Activated naive CD4-positive, alpha-beta T cell treated with anti-CD3 and anti-CD28 coated beads for 36 hours (primary cell): ENCODE data around the gene ULK4. TPM values are rescaled to one million over a fixed set of nuclear protein-coding genes. Genes with fewer than 3 reads are reported as not detected.
"Not testable (repeated sequence)": the region's sequence is repeated elsewhere in the genome, so short reads cannot be mapped to it uniquely, and the experiment has no call there.

Experiments used
- CTCF ChIA-PET: fragments of 350-600 bp; sonication (Branson Sonifier 250); formaldehyde crosslinking; loops from one replicate; lab custom pipeline; 2021; ENCODE audit warnings: antibody characterized with exemption; lab: Charles Lee
- DNase-seq: peaks from one replicate; pipeline ENCODE4 v3.0.0-alpha.2; 2020
- H3K27ac Mint-ChIP-seq: one replicate; pipeline ENCODE4 v1.8.0; 2021; ENCODE audit warnings: mild to moderate bottlenecking, mixed read lengths
- H3K27me3 Mint-ChIP-seq: one replicate; pipeline ENCODE4 v1.8.0; 2021; ENCODE audit warnings: low read depth, mixed read lengths
- H3K36me3 Mint-ChIP-seq: one replicate; pipeline ENCODE4 v1.8.0; 2021; ENCODE audit warnings: low read depth, mixed read lengths
- H3K4me1 Mint-ChIP-seq: one replicate; pipeline ENCODE4 v1.8.0; 2021; ENCODE audit warnings: low read depth, mixed read lengths
- H3K4me3 Mint-ChIP-seq: one replicate; pipeline ENCODE4 v1.8.0; 2021; ENCODE audit warnings: mild to moderate bottlenecking, moderate library complexity, mixed read lengths
- H3K9me3 Mint-ChIP-seq: one replicate; pipeline ENCODE4 v1.8.0; 2021; ENCODE audit warnings: mixed read lengths
- intact Hi-C: fragments of 100-400 bp; cut with micrococcal nuclease; formaldehyde crosslinking; loops from one replicate; pipeline ENCODE4 v1.15.1; 2023
- total RNA-seq, 2 experiments: library from RNA; stranded (reverse); gene quantifications; one replicate each; pipeline ENCODE4 v1.2.3, GENCODE V29; 2021

ULK4 gene
- total RNA-seq, 2 experiments from 2014 or later: 8.5 to 9.1 TPM

- peaks cover 7% of the 10 kb centered on the region for H3K36me3 Mint-ChIP-seq
- DNase-seq: no peak
- CTCF ChIA-PET: interaction anchor here (0.7 kb wide), 1 partner anchor 666 kb away, joined by 4 read pairs; no protein-coding TSS in a partner anchor
- intact Hi-C loops: no loop called here
- no peak overlapping the region for H3K4me3 Mint-ChIP-seq
- peaks cover 1% of the 10 kb centered on the region for H3K9me3 Mint-ChIP-seq
- peaks cover 3% of the 10 kb centered on the region for H3K4me1 Mint-ChIP-seq
- H3K27me3 Mint-ChIP-seq: no peaks in the 10 kb centered on the region
- no peak overlapping the region for H3K27ac Mint-ChIP-seq
Measured at GRCh38 chr3:41690766-41691563, 270.9 kb downstream of the ULK4 start.

GRCh38 chr3:41688595-41689380 lies 273.1 kb downstream of the ULK4 start:
- Mint-ChIP-seq H3K27ac (no peak overlapping the region), H3K4me3 (no peak overlapping the region), H3K9me3 (peaks cover 1% of the 10 kb centered on the region), H3K27me3 (no peaks in the 10 kb centered on the region), H3K36me3 (no peaks in the 10 kb centered on the region), H3K4me1 (peaks cover 3% of the 10 kb centered on the region)
- CTCF ChIA-PET: interaction anchor here (0.6 kb wide), 1 partner anchor 193 kb away, joined by 4 read pairs; no protein-coding TSS in a partner anchor
- intact Hi-C loops: no loop called here
- no peak for DNase-seq

GRCh38 chr3:41684797-41685735 lies 276.8 kb downstream of the ULK4 start:
- Mint-ChIP-seq H3K9me3 (no peaks in the 10 kb centered on the region), H3K4me3 (no peak overlapping the region), H3K4me1 (no peaks in the 10 kb centered on the region), H3K27ac (no peak overlapping the region), H3K27me3 (no peaks in the 10 kb centered on the region), H3K36me3 (peaks cover 5% of the 10 kb centered on the region)
- no peak for DNase-seq
- intact Hi-C loops: no loop called here
- CTCF ChIA-PET: no interaction called here

- Mint-ChIP-seq H3K4me3 (no peak overlapping the region), H3K27ac (no peak overlapping the region), H3K27me3 (no peaks in the 10 kb centered on the region), H3K4me1 (no peaks in the 10 kb centered on the region), H3K9me3 (no peaks in the 10 kb centered on the region), H3K36me3 (peaks cover 5% of the 10 kb centered on the region)
- intact Hi-C loops: no loop called here
- CTCF ChIA-PET: no interaction called here
- DNase-seq: no peak
Measured at GRCh38 chr3:41683666-41684350, 278.1 kb downstream of the ULK4 start.

GRCh38 chr3:41682996-41683395 lies 278.9 kb downstream of the ULK4 start:
- Mint-ChIP-seq H3K36me3 (peaks cover 5% of the 10 kb centered on the region), H3K4me3 (no peak overlapping the region), H3K9me3 (no peaks in the 10 kb centered on the region), H3K27ac (no peak overlapping the region), H3K27me3 (no peaks in the 10 kb centered on the region), H3K4me1 (no peaks in the 10 kb centered on the region)
- DNase-seq: no peak
- intact Hi-C loops: no loop called here
- CTCF ChIA-PET: no interaction called here

GRCh38 chr3:41682382-41682781 lies 279.5 kb downstream of the ULK4 start:
- Mint-ChIP-seq H3K4me1 (no peaks in the 10 kb centered on the region), H3K27me3 (no peaks in the 10 kb centered on the region), H3K27ac (no peak overlapping the region), H3K9me3 (no peaks in the 10 kb centered on the region), H3K4me3 (no peak overlapping the region), H3K36me3 (peaks cover 6% of the 10 kb centered on the region)
- DNase-seq: no peak
- CTCF ChIA-PET: no interaction called here
- intact Hi-C loops: no loop called here

GRCh38 chr3:41681479-41681878 lies 280.4 kb downstream of the ULK4 start:
- CTCF ChIA-PET: no interaction called here
- H3K36me3 Mint-ChIP-seq: peaks cover 6% of the 10 kb centered on the region
- H3K27ac Mint-ChIP-seq: no peak overlapping the region
- DNase-seq: no peak
- H3K27me3 Mint-ChIP-seq: no peaks in the 10 kb centered on the region
- no peaks in the 10 kb centered on the region for H3K4me1 Mint-ChIP-seq
- H3K9me3 Mint-ChIP-seq: no peaks in the 10 kb centered on the region
- no peak overlapping the region for H3K4me3 Mint-ChIP-seq
- intact Hi-C loops: no loop called here

- Mint-ChIP-seq H3K27me3 (no peaks in the 10 kb centered on the region), H3K36me3 (peaks cover 9% of the 10 kb centered on the region), H3K4me3 (no peak overlapping the region), H3K27ac (no peak overlapping the region), H3K4me1 (no peaks in the 10 kb centered on the region), H3K9me3 (no peaks in the 10 kb centered on the region)
- CTCF ChIA-PET: no interaction called here
- intact Hi-C loops: no loop called here
- DNase-seq: no peak
Measured at GRCh38 chr3:41679374-41679773, 282.5 kb downstream of the ULK4 start.

- H3K27ac Mint-ChIP-seq, intact Hi-C loops, DNase-seq, H3K4me1 Mint-ChIP-seq, H3K9me3 Mint-ChIP-seq, H3K4me3 Mint-ChIP-seq, H3K27me3 Mint-ChIP-seq, H3K36me3 Mint-ChIP-seq: not testable (repeated sequence)
- CTCF ChIA-PET: interaction anchor here (0.7 kb wide), 1 partner anchor 471 kb away, joined by 3 read pairs; no protein-coding TSS in a partner anchor
Measured at GRCh38 chr3:41675102-41675501, 286.8 kb downstream of the ULK4 start.

- CTCF ChIA-PET: no interaction called here
- Mint-ChIP-seq H3K4me3 (no peak overlapping the region), H3K4me1 (no peaks in the 10 kb centered on the region), H3K27me3 (no peaks in the 10 kb centered on the region), H3K36me3 (peaks cover 9% of the 10 kb centered on the region), H3K27ac (no peak overlapping the region), H3K9me3 (peaks cover 5% of the 10 kb centered on the region)
- no peak for DNase-seq
- intact Hi-C loops: no loop called here
Measured at GRCh38 chr3:41674449-41674848, 287.5 kb downstream of the ULK4 start.

- CTCF ChIA-PET: no interaction called here
Measured at GRCh38 chr3:41673650-41674049, 288.3 kb downstream of the ULK4 start.

More at GRCh38 chr3:41673650-41674049, 288.3 kb downstream of the ULK4 start:
- intact Hi-C loops: no loop called here
- DNase-seq: no peak
- peaks cover 5% of the 10 kb centered on the region for H3K9me3 Mint-ChIP-seq
- no peak overlapping the region for H3K27ac Mint-ChIP-seq
- H3K27me3 Mint-ChIP-seq: no peaks in the 10 kb centered on the region
- no peak overlapping the region for H3K4me3 Mint-ChIP-seq
- no peaks in the 10 kb centered on the region for H3K4me1 Mint-ChIP-seq
- H3K36me3 Mint-ChIP-seq: peaks cover 9% of the 10 kb centered on the region
